Left renal pelvis (tissue), 4 donors: ENCODE results near the gene CASP6. TPM values are rescaled to one million over a fixed set of nuclear protein-coding genes. Genes with fewer than 3 reads are reported as not detected.

ENCODE experiments used
- DNase-seq, 4 donors: peaks; one replicate each; pipeline ENCODE4 v3.0.0-alpha.2; 2013; ENCODE audit warnings: low read depth in 4 of 4, low spot score in 3 of 4
- polyA plus RNA-seq, 4 donors: library from polyadenylated mRNA; unstranded; fragments of 120-200 nt; gene quantifications; one replicate each; pipeline ENCODE4 v1.2.1, GENCODE V29; 2013; ENCODE audit not compliant: insufficient read length in 4 of 4

CASP6 gene
- polyA plus RNA-seq, result 10 to 100 TPM; 18.9 to 45.2 (median 39.5) TPM

DNA sequence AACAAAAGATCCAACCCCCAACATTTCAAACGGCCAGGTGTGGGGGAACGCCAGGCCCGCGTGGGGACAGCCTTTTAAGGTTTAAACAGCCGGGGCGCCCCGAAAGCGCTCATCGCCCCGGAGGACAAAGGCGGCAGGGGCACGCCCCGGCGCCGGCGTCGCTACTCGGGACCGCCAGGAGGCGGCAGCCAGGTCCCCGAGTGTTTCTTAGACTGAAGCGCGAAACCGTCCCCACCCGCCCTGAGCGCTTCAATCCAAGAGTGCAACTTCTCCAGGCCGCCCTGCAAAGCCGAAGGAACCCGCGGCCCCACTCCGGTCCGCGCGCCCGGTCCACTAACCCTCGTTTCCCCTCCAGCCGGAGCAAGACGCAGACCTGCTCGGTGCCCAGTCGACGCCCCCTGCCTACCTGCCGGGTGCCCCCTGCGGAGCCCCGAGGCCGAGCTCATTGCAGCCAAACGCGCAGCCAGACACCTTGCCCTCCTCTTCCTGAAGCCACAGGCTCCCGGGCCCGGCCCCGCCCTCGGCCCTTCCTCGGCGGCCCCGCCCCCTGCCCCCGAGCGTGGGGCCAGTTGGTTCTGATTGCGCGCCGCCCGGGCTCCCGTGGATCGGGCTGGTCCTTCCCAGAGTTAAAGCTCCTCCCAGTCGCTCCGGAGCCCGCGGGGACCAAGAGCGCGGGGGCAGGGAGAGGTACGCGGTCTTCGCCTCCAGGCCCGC, at the start of gene CASP6:
Gene CASP6 (minus strand): TSS at position 496 of the 714 bp plus-strand sequence. CDS start 50 bp downstream, at position 446.
- peak; percentile 49 to 68 (median 60) for DNase-seq

DNA sequence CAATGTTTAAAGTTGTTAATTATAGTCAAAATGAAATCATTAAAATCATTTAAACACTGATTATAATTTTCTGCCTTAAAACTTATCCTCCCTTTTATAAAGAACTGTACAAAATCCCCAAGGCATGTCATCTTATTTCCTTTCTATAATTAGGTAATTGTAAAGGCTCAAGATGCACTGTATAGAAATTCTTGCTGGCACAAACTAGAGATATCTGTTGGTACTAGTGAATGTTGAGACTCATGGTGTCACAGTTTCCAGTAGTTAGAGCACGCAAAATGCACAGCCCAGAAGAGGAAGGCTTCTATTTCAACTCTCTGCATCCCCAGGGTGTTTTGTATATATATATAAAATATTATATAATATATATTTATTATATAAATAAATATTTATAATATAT, 49.3 kb upstream of the CASP6 start:
- DNase-seq, result no peak

DNA sequence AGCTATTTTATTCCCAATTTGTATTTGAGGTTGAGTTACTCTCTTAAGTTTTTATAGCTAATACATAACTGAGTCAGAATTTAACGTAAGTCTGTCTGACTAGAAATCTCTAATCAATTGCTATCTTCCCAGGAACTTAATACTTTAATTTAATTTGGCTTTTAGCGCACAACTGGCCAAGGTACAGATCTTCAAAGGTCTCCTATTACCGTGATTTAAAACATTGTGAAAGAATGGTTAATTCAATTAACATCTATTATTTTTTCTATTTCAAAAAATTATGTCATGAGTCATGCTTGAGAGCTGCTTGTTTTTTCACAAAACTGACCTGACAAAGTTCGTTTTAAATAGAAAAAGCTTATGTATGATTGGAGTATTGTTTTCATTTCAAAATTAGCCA, 48.6 kb upstream of the CASP6 start:
- DNase-seq, result no peak

DNA sequence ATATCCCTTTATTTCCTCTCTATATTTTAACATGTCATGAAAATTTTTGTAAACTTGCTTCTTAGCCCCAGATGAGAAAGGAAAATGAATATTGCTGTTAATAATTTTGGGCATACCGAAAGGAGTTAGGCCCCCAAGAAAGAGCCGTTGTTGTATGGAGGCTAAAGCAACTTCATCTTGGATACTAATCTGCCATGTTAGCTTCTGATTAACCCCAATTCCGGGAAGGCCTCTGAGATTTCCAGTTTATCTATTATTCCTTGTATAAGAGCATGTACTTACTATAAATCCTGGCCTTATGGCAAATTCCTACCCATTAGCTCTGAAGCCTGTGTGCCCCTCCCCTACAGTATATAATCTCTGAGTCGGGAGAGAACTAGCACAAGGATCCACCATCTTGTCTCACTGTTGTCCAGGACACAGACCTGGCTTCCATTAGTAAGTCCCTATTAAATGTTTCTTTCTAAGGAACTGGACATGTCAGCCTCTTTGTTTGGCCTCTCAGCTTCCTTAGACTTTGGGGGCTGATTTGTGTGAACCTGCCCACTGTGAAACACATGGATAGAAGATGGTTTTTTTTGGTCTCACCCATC, 47.5 kb upstream of the CASP6 start:
- no peak for DNase-seq

DNA sequence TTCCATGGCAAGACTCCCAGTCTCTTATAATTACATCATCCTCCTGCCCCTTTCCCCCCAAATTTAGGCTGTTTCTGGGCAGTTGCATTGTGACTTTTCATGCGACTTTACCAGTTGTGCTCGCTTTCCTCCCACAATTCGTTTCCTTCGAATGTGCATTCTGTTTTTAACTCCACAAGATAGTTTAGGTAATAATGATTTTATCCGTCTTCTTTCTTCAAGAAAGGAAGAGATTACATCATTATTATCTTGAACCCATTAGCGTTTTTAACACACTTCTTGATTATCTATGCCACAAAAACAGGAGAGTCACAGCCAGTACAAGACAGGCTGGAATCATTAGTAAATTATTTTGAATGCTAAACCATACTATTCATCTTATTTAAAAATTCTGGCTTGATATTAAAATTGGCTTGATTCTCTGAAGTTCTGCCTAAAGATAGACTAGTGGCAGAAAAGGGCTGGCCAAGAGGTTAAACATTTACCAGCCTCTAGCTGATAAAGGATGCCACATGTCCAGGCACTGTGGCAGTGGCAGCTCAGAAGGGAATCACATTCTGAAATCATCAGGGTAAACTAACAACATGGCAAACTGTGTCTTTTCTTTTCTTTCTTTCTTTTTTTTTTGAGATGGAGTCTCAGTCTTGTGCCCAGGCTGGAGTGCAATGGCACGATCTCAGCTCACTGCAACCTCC, 46.3 kb upstream of the CASP6 start:
- no peak for DNase-seq

DNA sequence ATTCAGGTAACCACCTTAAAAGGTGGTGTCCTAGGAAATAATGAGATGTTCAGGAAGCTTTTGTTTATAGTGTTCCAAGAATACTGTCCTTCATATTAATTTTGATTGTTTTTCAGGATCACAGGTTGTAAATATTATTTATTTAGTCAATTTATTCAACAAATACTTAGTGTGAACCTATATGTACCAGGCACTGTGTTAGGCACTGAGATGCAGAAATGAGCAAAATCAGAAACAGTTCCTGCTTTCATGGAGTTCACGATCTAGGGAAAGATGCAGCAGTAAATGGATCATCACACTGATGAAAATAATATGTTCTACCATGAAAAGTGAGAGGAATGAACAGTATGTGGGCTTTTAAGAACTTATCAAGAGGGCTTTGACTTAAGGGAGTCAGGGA, 44.9 kb upstream of the CASP6 start:
- DNase-seq, result no peak

DNA sequence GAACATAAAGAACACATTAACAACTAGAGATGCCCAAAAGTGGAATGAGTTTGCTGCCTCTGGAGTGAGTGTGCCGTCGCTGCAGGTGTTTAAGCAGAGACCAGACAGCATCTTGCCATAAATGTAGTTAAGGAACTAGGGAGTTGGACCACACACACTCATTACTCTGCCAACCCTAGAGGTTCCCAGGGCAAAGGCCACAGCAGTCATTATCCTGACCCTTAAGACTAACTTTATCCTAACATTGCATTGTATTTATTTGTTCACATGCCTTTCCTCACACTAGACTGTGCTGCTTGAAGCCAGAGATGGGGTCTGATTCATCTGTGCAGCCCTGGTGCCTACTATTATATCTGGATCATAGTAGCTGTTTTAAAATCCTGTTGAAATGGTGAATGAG, 43.5 kb upstream of the CASP6 start:
- DNase-seq, result no peak

DNA sequence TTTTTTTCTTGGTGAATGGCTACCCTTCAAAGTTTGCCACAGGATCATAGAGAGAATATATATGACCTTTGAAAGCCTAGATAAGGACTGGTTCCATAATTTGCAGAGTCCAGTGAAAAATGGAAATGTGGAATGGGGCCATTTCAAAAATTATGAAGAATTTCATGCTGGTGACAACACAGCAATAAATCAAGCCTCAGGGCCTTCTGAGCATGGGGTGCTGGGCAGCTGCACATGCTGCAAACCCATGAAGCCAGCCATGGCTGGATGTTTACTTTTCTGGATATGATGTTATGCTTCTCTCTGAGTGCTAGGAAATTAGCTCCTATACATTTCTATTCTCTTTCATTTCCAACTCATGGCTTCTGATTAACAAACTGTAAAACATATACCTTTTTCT, 42.6 kb upstream of the CASP6 start:
- DNase-seq, result no peak

DNA sequence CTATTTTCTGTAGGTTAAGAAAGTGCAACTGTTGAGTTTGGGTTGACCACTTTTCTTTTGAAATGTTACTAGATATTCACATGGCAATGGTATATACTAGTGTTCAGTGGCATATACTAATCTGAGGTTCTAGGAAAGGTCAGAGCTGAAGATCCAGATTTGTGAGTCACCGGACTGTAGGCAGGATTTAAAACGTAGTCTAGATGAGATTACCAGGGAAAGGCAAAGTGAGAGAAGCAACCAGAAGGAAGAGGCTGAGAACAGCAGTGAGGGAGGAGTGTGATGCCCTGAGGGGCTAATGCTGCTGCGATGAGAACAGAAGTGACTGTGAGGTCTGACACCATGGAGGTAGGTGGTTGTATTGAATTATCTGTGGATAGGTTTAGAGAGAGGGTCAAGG, 36.3 kb upstream of the CASP6 start:
- DNase-seq, result no peak

DNA sequence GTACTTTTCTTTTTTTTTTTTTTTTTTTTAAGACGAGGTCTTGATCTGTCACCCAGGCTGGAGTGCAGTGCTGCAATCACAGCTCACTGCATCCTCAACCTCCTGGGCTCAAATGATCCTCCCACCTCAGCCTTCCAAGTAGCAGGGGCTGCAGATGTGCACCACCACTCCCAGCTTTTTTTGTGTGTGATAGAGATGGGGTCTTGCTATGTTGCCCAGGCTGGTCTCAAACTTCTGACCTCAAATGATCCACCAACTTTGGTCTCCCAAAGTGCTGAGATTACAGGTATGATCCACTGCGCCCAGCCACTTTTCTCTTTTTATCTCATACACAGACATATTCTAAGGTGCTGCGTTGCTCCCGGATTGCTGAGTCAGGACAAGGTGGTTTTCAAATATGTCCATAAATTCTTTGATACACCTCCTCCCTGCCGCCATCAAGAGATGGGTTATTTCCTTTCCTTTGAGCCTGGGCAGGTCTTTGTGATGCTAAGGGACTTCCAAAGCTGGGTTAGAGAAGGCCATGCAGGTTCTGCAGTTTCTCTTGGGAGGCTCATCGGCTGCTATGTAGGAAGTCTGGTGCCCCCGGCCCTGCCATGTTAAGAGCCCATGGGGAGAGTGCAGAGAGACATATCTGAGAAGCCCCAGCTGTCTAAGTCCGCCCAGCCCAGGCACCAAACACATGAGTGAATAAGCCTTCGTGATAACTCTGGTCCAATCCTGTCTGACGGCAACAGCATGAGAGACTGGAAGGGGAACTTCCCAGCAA, 35.0 kb upstream of the CASP6 start:
- DNase-seq, result no peak

DNA sequence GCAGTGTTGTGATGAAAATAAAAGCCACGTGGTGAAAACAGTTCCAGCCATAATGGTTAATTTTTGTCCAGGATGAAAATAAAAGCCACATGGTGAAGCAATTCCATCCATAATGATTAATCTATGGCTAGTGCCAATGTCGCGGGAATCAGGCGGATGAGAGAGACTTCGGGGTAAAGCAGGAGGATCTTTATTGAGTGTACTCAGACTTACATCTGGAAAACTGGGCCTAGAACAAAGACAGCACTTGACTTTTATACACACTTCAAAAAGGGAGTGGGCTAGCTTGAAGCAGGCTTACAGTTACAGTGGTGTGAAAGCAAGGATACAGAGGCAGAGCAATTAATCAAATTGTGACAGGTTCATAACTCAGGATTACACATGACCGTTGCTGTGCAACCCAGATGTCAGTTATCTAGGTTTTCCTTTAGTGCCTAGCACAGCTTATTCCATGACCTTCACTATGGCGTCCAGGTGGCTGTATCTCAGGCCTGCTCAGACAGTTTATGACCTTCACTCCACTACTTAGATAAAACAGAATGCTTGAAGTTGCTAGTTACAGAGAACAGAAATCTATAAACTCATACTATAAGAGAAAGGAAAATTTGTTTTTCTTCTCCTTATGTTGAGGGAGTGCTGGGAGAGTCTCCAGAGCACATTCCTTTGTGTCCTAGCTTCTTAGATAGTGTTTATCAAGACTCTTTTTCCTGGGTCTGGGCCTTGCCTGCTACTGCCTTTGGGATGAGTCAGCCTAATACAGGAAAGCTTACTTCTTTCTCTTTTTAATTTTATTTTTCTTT, 32.5 kb upstream of the CASP6 start:
- DNase-seq, result no peak

DNA sequence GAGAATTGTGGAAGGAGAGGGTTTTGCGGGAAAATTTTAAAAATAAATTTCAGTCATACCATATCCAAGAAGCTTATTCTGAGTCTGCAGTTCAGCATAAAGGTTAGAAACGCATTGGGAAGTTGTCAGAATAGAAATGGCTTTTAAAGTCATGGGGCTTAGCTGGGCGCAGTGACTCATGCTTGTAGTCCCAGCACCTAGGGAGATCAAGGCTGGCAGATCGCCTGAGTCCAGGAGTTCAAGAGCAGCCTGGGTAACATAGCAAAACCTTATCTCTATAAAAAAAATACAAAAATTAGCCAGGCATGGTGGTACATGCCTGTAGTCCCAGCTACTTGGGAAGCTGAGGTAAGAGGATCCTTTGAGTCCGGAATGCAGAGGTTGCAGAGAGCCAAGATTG, 30.5 kb upstream of the CASP6 start:
- DNase-seq, result no peak

DNA sequence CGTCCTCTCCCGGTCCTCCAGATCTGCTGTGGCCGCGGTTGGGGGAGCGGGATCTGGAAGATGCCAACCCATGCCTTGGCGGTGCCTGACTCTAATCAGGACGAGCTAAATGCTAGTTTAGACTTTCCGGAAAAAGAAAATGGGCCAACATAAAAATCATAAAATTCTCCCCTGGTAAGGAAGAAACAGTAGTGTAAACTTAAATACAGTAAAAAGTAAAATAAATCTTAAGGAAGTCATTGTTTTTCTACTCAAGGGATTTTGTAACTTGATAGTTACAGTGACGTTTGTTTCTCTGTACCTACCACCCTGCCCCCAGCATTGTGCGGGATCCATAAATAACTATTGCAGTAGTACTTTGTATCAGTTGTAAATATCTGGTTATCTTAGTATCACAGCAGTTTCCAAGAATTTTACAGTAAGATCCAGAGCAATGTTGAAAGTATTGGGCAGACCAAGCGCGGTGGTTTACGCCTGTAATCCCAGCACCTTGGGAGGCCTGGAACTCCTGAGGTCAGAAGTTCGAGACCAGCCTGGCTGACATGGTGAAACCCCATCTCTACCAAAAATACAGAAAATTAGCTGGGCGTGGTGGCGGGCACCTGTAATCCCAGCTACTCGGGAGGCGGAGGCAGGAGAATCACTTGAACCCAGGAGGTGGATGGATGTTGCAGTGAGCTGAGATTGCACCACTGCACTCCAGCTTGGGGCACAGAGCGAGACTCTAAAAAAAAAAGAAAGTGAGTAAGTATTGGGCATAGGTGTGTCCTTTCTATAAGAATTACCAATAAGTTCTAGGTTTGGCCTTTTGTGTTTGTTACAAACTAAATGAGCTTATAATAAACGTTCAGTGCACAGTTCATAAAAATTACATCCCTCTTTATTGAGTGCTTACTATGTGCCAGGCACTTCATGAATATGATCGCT, 27.6 kb upstream of the CASP6 start:
- DNase-seq, result no peak

DNA sequence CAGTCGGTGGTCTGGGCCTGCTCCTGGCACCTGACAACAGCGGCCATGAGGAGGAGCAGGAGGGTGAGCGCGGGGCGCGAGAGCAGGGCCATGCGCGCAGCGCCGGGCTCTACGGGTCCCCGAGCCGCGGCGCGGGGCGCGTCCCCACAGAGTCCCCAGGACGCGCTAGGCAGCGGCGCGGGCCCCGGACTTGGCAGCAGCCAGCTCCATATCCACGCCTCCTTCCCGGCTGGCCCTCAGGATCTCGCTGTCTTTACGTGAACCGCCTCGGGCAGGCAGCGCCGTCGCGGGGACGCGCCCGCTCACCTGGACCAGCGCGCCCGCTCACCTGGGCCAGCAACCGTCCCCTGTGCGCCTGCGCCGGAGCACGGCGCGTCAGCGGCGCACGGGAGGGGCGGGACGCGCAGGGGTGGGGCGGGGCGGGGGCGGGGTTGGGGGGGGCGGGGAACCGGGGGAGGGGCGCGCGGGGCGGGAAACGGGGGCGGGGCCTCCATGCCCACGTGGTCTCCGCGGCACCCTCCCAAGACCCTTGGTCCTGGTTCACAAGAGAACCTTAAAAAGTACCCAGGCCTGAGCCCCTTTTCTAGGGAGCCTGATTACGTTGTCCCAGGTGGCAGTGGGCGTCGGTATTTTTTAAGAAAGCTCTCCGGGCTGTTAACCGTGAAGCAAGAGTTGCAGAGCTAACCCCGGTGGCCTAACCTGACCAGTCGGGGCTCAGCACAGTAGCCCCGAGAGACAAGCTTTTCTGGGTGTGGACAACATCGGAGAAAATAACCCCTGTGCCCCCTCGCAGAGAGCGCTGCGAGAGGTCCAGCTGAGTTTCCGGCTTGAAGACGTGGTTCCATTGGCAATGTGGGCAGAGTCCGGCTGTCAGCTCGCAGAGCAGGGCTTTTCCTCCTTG, 26.7 kb upstream of the CASP6 start, which contains the start of gene PLA2G12A:
Gene PLA2G12A (minus strand): TSS at position 353 of the 901 bp plus-strand sequence. CDS start 261 bp downstream, at position 92.
- DNase-seq, result peak; percentile 48 to 67 (median 60)

DNA sequence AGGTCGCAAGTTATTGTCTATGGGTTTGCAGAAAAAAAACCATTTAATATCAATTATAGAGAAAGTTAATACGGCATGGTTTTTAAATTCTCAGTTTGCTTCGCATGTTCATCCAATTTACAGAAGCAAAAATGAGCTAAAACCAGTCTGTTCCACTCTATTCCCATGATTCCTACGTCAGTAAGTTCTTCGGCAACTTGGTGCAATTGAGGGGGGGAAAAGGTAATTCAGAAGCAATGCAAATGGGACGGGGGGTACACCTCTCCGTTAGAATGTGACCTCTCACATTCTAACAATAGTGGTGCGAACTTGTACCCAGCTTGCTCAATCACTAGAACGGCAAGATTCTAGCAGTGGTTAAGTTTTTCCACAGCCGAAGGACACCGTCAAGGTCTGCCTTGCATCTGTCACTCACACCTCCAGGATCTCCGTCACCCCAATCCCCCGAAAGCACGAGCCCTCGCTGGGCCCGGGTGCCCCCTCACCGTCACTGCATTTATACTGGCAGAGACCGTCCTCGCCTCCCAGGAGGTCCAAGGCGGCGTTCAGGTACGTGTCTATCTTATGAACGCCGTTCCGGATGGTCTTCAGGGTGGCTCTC, 26.0 kb upstream of the CASP6 start:
- peak in 3 of 4 donors; percentile 9 to 18 (median 10) for DNase-seq

DNA sequence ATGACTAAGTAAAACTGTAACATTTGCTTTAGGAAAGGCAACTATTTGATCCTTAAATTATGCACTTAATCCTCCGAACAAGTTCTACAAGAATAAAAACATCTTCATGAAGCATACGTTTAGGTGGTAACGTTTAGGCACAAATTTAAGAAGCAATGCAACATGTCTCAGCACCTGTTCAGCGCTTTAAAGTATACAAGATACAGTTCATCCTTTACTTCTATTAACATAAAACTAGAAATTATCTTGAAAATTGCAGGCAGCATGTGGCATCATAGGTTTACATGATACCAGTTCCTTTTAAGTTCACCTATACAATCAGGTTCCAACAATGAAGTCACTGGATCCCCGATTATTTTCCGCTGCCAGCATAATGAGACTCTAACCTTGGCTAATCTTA, 25.1 kb upstream of the CASP6 start:
- DNase-seq, result no peak

DNA sequence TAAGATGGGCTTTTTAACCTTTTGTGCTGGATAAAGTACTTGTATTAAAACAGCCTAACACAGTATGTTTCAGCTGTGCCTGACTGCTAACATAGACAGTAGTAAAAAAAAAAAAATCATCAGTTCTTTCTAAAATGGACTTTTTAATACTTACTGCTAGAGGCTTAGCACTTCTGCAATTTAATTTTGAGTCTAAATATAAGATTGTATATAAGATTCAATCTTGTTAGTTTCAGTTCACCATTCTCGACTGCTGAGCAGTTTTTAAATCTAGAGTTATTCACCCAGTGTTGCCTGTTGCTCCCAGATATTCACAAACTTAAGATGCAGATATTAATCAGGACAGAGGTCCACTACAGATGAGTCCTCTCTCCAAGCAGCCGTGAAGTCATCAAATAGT, 19.9 kb upstream of the CASP6 start:
- DNase-seq, result no peak

DNA sequence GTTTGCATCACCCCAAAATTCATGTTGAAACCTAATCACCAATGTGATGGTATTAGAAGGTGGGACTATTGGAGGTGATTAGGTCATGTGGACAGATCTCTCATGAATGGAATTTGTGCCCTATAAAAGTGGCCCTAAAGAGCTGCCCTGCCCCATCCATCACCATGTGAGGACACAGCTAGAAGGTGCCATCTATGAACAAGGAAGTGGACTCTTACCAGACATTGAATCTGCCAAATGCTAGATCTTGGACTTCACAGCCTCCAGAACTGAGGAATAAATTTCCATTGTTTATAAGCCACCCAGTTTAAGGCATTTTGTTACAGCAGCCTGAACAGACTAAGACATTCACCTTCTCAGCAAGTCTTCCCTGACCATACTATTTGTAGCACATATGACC, 19.1 kb upstream of the CASP6 start:
- DNase-seq, result no peak
